GM23248 (cell line): Measurements from ENCODE around the gene STPG1. TPM values are rescaled to one million over a fixed set of nuclear protein-coding genes. Genes with fewer than 3 reads are reported as not detected.
A peak's percentile ranks its signal among the peaks of the same experiment; 100 is the strongest.
"Not testable (repeated sequence)": the region's sequence is repeated elsewhere in the genome, so short reads cannot be mapped to it uniquely, and the experiment has no call there.

Experiments
- DNase-seq: peaks from one replicate; pipeline ENCODE4 v3.0.0-alpha.2; 2015
- H2AFZ ChIP-seq: fragments of 200-600 bp; sonication (generic); 2 replicates; pipeline ENCODE4 v1.6.1; 2016; ENCODE audit warnings: antibody characterized with exemption
- H3F3A ChIP-seq: fragments of 200-600 bp; sonication (generic); 2 replicates; pipeline ENCODE4 v1.6.1; 2016; ENCODE audit warnings: mild to moderate bottlenecking, antibody characterized with exemption, mixed run types; ENCODE audit not compliant: insufficient read depth
- H3K27ac ChIP-seq: fragments of 200-600 bp; sonication (generic); 2 replicates; pipeline ENCODE4 v1.5.1; 2016; ENCODE audit warnings: mild to moderate bottlenecking
- H3K27me3 ChIP-seq: fragments of 200-600 bp; sonication (generic); replicated peaks from 2 replicates; pipeline ENCODE4 v1.6.1; 2016; ENCODE audit warnings: mild to moderate bottlenecking; ENCODE audit not compliant: insufficient read depth
- H3K36me3 ChIP-seq: fragments of 200-600 bp; sonication (generic); 2 replicates; pipeline ENCODE4 v1.6.1; 2016; ENCODE audit warnings: low read depth, mild to moderate bottlenecking
- H3K4me1 ChIP-seq: fragments of 200-600 bp; sonication (generic); 2 replicates; pipeline ENCODE4 v1.6.1; 2016; ENCODE audit warnings: mild to moderate bottlenecking; ENCODE audit not compliant: insufficient read depth
- H3K4me2 ChIP-seq: fragments of 200-600 bp; sonication (generic); one replicate; pipeline ENCODE4 v1.6.1; 2016; ENCODE audit warnings: mild to moderate bottlenecking; ENCODE audit not compliant: unreplicated experiment
- H3K4me3 ChIP-seq: fragments of 200-600 bp; sonication (generic); 2 replicates; pipeline ENCODE4 v1.5.1; 2016; ENCODE audit warnings: mild to moderate bottlenecking
- H3K79me2 ChIP-seq: fragments of 200-600 bp; sonication (generic); 2 replicates; pipeline ENCODE4 v1.6.1; 2016; ENCODE audit warnings: mild to moderate bottlenecking; ENCODE audit not compliant: insufficient read depth
- H3K9ac ChIP-seq: fragments of 200-600 bp; sonication (generic); 2 replicates; pipeline ENCODE4 v1.6.1; 2016; ENCODE audit warnings: mild to moderate bottlenecking
- H3K9me2 ChIP-seq: fragments of 200-600 bp; sonication (generic); 2 replicates; pipeline ENCODE4 v1.6.1; 2016; ENCODE audit warnings: mixed run types, mild to moderate bottlenecking, moderate library complexity; ENCODE audit not compliant: insufficient read depth
- H3K9me3 ChIP-seq: fragments of 200-600 bp; sonication (generic); one replicate; pipeline ENCODE4 v1.6.1; 2017; ENCODE audit warnings: low read depth
- H4K20me1 ChIP-seq: fragments of 200-600 bp; sonication (generic); 2 replicates; pipeline ENCODE4 v1.6.0; 2016; ENCODE audit not compliant: insufficient read depth
- EZH2 ChIP-seq: fragments of 200-600 bp; sonication (generic); IDR thresholded peaks from 2 replicates; pipeline ENCODE4 v1.6.1; 2018; ENCODE audit warnings: antibody characterized with exemption, mild to moderate bottlenecking; ENCODE audit not compliant: insufficient read depth, poor library complexity, severe bottlenecking
- EZH2phosphoT487 ChIP-seq: fragments of 200-600 bp; sonication (generic); IDR thresholded peaks from 2 replicates; pipeline ENCODE4 v1.6.1; 2018; ENCODE audit warnings: antibody characterized with exemption, moderate library complexity, mild to moderate bottlenecking, low read depth; ENCODE audit not compliant: insufficient read depth
- WGBS, 2 experiments: methylation state at CpG; one replicate each; pipeline ENCODE4 v1.1.6; 2015 to 2017; ENCODE audit warnings: low lambda C conversion rate in 2 of 2, low coverage in 1 of 2; ENCODE audit errors: missing lambda C conversion rate in 2 of 2; 5-methylcytosine and 5-hydroxymethylcytosine counted together
- in situ Hi-C: fragments of 300-500 bp; cut with MboI; formaldehyde crosslinking; loops from 2 replicates; pipeline ENCODE4 v1.15.0; 2020
- polyA plus RNA-seq: library from polyadenylated mRNA; unstranded; fragments of >200 nt; fragmentation: Nextera tagmentation; extraction: Ambion mirVana; gene quantifications from 2 replicates; pipeline ENCODE4 v1.2.1, GENCODE V29; 2016
- total RNA-seq: library from RNA; depleted of rRNA; stranded (reverse); fragments of >200 nt; shearing (Covaris generic); gene quantifications from 2 replicates; pipeline ENCODE4 v1.2.3, GENCODE V29; 2014; rRNA removed

The STPG1 gene, protein sequence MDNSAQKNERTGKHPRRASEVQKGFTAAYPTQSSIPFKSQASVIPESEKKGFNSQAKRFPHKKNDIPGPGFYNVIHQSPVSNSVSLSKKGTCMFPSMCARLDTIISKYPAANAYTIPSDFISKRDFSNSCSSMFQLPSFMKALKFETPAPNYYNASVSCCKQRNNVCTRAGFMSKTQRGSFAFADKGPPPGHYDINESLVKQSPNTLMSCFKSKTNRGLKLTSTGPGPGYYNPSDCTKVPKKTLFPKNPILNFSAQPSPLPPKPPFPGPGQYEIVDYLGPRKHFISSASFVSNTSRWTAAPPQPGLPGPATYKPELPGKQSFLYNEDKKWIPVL
- total RNA-seq (2.4 and 7.9 TPM in 2 replicates), polyA plus RNA-seq (9.2 and 12.8 TPM in 2 replicates)

DNA sequence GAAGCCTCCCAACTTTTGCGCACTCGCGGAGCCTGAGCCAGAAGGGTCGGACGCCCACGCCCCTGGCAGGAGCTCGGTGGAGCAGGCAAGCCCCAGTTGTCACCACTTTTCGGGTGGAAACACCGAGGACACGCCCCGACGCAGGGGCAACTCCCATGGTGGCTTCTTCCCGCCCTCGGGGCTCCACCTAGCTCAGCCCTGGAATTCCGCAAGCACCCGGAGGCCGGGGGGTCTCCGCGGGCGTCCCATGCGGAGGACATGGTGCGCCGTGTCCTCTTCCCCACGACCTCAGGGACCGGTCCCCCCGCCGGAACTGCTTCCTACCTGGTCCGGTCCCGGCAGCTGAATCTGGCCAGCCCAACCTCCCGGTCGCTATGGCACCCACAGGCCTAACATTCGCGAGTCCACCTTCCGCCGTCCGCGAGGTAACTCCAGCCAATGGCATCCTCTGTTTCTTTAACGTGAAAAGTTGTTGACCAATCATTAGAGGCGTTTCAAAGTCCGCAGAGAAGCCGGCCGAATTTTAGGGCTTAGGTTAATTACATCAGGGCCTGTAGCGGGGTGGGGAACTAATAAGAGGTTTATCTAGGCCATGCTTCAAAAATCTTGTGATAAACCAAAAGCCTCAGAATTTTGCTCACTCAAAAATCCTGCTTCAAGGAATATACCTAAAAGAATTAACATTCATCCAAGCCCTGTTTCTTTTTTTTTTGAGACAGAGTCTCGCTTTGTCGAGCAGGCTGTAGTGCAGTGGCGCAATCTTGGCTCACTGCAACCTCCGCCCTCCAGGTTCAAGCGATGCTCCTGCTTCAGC is at the start of gene STPG1:
STPG1 (minus strand) TSS at position 433 of the 814 bp plus-strand sequence. CDS start 12,394 bp downstream, outside the sequence.
- peaks cover 57% of the 10 kb centered on the region for H3F3A ChIP-seq
- peak within 1 kb of the TSS; percentile 82 for H3K9ac ChIP-seq
- peaks cover 13% of the 10 kb centered on the region for H3K79me2 ChIP-seq
- H3K9me3 ChIP-seq: no peaks in the 10 kb centered on the region
- in situ Hi-C loops: no loop called here
- no peaks in the 10 kb centered on the region for H3K27me3 ChIP-seq
- H3K4me2 ChIP-seq: peak within 1 kb of the TSS; percentile 83
- WGBS, 2 experiments: 9 to 11% methylated on average over 36 to 47 of the region's 48 CpGs
- H3K9me2 ChIP-seq: no peaks in the 10 kb centered on the region
- H3K4me1 ChIP-seq: peaks cover 58% of the 10 kb centered on the region
- H2AFZ ChIP-seq: peak within 1 kb of the TSS; percentile 85
- no peaks in the 10 kb centered on the region for H3K36me3 ChIP-seq
- TF ChIP-seq EZH2: no peak
- TF ChIP-seq EZH2phosphoT487: no peak
- H3K27ac ChIP-seq: peak within 1 kb of the TSS; percentile 76
- peak; percentile 89 for DNase-seq
- H4K20me1 ChIP-seq: no peaks in the 10 kb centered on the region
- H3K4me3 ChIP-seq: peak within 1 kb of the TSS; percentile 83

DNA sequence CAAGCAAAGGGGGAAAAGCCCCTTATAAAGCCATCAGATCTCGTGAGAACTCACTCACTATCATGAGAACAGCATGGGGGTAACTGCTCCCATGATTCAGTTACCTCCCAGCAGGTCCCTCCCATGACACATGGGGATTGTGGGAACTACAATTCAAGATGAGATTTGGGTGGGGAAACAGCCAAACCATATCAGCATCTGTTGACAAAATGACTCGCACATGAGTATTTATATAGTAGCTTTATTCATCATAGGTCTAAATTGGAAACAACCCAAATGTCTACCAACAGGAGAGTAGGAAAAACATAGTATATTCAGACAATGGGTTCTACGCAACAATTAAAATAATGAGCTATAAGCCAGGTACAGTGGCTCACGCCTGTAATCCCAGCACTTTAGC is 48.5 kb upstream of the STPG1 start:
- WGBS, 2 experiments: 90 to 94% methylated on average over 4 of the region's 4 CpGs
- H3K4me2 ChIP-seq, H4K20me1 ChIP-seq, H2AFZ ChIP-seq, H3K79me2 ChIP-seq, H3K27me3 ChIP-seq, H3K4me3 ChIP-seq, H3K9me3 ChIP-seq, H3K9ac ChIP-seq, in situ Hi-C loops, H3K9me2 ChIP-seq, H3K27ac ChIP-seq: not testable (repeated sequence)
- H3K36me3 ChIP-seq: peaks cover 32% of the 10 kb centered on the region
- DNase-seq: peak; percentile 76
- H3F3A ChIP-seq: peaks cover 25% of the 10 kb centered on the region
- peaks cover 17% of the 10 kb centered on the region for H3K4me1 ChIP-seq

DNA sequence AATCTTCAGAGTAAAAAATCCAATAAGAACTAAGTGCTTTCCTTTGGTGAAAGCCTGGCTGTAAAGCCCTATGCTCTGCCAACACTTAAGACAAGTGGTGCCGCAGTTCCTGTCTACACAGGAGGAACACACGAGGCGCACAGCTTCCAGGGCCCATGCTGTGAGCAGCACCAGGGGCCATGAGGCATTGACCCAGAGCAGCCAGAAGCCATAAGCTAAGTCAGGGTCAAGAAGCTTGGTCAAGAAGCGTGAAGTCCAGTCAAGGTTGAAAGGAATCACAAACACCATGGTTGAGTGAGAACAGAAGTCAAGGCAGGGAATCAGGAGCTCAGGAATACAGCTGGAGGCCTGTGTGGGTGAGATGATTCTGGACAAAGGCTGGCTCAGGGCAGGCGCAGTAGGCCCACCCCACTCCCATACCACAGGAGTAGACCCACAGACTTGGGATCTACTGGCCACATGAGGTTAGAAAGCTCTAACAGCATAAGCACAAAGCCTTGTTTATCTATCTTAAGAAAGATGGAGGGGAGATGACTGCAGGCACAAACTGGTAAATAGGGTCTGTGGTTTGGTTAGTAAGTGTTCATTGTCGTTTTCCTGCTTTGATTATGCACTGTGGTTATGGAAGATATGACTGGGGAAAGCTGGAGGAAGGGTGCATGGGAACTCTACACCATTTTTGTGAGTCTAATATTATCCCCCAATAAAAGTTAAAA is 46.1 kb upstream of the STPG1 start:
- no peaks in the 10 kb centered on the region for H4K20me1 ChIP-seq
- H3K9ac ChIP-seq: no peak overlapping the region
- no peak overlapping the region for H3K27ac ChIP-seq
- peaks cover 22% of the 10 kb centered on the region for H3F3A ChIP-seq
- no peak overlapping the region for H3K4me2 ChIP-seq
- peaks cover 12% of the 10 kb centered on the region for H3K4me1 ChIP-seq
- 90 to 93% methylated on average over 6 of the region's 6 CpGs for WGBS, 2 experiments
- no peaks in the 10 kb centered on the region for H3K79me2 ChIP-seq
- no peak for TF ChIP-seq EZH2phosphoT487
- no peak for TF ChIP-seq EZH2
- no peaks in the 10 kb centered on the region for H3K27me3 ChIP-seq
- H3K9me3 ChIP-seq: no peaks in the 10 kb centered on the region
- H3K36me3 ChIP-seq: peaks cover 35% of the 10 kb centered on the region
- H3K4me3 ChIP-seq: no peak overlapping the region
- H3K9me2 ChIP-seq: no peaks in the 10 kb centered on the region
- H2AFZ ChIP-seq: no peak overlapping the region
- DNase-seq: no peak
- in situ Hi-C loops: no loop called here

DNA sequence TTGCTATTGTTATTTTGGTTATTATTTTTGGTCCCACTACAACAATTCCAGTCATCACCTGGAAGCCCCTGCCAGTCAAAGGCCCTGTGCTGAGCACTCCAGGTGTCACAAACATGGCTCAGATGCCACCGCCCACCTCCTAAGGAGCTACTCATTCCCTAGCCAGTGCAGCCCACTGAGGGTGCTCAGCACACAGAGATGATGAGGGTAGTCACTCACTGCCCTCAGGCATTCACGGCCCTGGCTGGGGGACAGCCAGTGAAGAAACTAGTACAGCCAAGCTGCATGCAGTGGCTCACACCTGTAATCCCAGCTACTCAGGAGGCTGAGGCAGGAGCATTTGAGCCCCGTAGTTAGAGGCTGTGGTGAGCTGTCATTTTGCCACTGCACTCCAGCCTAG is 44.3 kb upstream of the STPG1 start:
- H3K79me2 ChIP-seq: no peaks in the 10 kb centered on the region
- no peak for DNase-seq
- H3K36me3 ChIP-seq: peaks cover 35% of the 10 kb centered on the region
- H3K4me3 ChIP-seq: no peak overlapping the region
- H3K9me2 ChIP-seq: no peaks in the 10 kb centered on the region
- TF ChIP-seq EZH2 (no peak), EZH2phosphoT487 (no peak)
- WGBS, 2 experiments: 96 to 100% methylated on average over 3 of the region's 3 CpGs
- no peaks in the 10 kb centered on the region for H3K27me3 ChIP-seq
- H3K9me3 ChIP-seq: no peaks in the 10 kb centered on the region
- H3K27ac ChIP-seq: no peak overlapping the region
- in situ Hi-C loops: no loop called here
- no peak overlapping the region for H3K9ac ChIP-seq
- no peak overlapping the region for H3K4me2 ChIP-seq
- no peak overlapping the region for H2AFZ ChIP-seq
- no peaks in the 10 kb centered on the region for H4K20me1 ChIP-seq
- peaks cover 4% of the 10 kb centered on the region for H3F3A ChIP-seq
- no peaks in the 10 kb centered on the region for H3K4me1 ChIP-seq
